Liver (tissue), 3 donors: ENCODE results near the gene CEP164.

Experiments
- CTCF ChIP-seq: fragments of 150-350 bp; IDR thresholded peaks from 2 replicates; pipeline ENCODE4 v1.5.1; 2017; ENCODE audit warnings: improper control_type of control experiment, low read depth, low read length; ENCODE audit not compliant: missing input control
- EGR1 ChIP-seq, 2 donors: IDR thresholded peaks; 2 replicates each; pipeline ENCODE4 v1.6.1; 2016 to 2018; ENCODE audit warnings: antibody characterized with exemption in 2 of 2, low read depth in 2 of 2
- FOXA1 ChIP-seq: IDR thresholded peaks from 2 replicates; pipeline ENCODE4 v1.6.1; 2016; ENCODE audit warnings: antibody characterized with exemption
- RAD21 ChIP-seq, 2 donors: IDR thresholded peaks; 2 replicates each; pipeline ENCODE4 v1.6.1; 2016; ENCODE audit warnings: antibody characterized with exemption in 2 of 2, mild to moderate bottlenecking in 2 of 2
- RXRA ChIP-seq, 2 donors: IDR thresholded peaks; 2 replicates each; pipeline ENCODE4 v1.6.1; 2017 to 2018; ENCODE audit warnings: antibody characterized with exemption in 2 of 2, mild to moderate bottlenecking in 1 of 2
- SP1 ChIP-seq: IDR thresholded peaks from 2 replicates; pipeline ENCODE4 v1.6.1; 2018; ENCODE audit warnings: antibody characterized with exemption, mild to moderate bottlenecking
- TAF1 ChIP-seq: conservative IDR thresholded peaks from 2 replicates; pipeline ENCODE4 v1.6.1; 2016; ENCODE audit warnings: antibody characterized with exemption, mild to moderate bottlenecking
- ZBTB33 ChIP-seq: IDR thresholded peaks from 2 replicates; pipeline ENCODE4 v1.6.1; 2016; ENCODE audit warnings: antibody characterized with exemption
- TF ChIP-seq, protein P1 (sequence below): IDR thresholded peaks from 2 replicates; pipeline ENCODE4 v1.6.1; 2016; ENCODE audit warnings: antibody characterized with exemption
- TF ChIP-seq, protein P2 (sequence below): IDR thresholded peaks from 2 replicates; pipeline ENCODE4 v1.6.1; 2016; ENCODE audit warnings: antibody characterized with exemption
- TF ChIP-seq, protein P3 (sequence below): IDR thresholded peaks from 2 replicates; pipeline ENCODE4 v1.6.1; 2016; ENCODE audit warnings: antibody characterized with exemption, mild to moderate bottlenecking
- donor health status: healthy.
- donor health status: healthy.

GRCh38 chr11:117412653-117413275, 85.1 kb downstream of the CEP164 start:
- TF ChIP-seq, protein P1, sequence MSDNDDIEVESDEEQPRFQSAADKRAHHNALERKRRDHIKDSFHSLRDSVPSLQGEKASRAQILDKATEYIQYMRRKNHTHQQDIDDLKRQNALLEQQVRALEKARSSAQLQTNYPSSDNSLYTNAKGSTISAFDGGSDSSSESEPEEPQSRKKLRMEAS = no peak
- TF ChIP-seq, protein P2, sequence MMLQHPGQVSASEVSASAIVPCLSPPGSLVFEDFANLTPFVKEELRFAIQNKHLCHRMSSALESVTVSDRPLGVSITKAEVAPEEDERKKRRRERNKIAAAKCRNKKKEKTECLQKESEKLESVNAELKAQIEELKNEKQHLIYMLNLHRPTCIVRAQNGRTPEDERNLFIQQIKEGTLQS = no peak
- TF ChIP-seq CTCF = no peak
- TF ChIP-seq TAF1 = no peak
- TF ChIP-seq RXRA (IDR thresholded peaks at IDR 0.05) = no peak
- TF ChIP-seq, protein P3, sequence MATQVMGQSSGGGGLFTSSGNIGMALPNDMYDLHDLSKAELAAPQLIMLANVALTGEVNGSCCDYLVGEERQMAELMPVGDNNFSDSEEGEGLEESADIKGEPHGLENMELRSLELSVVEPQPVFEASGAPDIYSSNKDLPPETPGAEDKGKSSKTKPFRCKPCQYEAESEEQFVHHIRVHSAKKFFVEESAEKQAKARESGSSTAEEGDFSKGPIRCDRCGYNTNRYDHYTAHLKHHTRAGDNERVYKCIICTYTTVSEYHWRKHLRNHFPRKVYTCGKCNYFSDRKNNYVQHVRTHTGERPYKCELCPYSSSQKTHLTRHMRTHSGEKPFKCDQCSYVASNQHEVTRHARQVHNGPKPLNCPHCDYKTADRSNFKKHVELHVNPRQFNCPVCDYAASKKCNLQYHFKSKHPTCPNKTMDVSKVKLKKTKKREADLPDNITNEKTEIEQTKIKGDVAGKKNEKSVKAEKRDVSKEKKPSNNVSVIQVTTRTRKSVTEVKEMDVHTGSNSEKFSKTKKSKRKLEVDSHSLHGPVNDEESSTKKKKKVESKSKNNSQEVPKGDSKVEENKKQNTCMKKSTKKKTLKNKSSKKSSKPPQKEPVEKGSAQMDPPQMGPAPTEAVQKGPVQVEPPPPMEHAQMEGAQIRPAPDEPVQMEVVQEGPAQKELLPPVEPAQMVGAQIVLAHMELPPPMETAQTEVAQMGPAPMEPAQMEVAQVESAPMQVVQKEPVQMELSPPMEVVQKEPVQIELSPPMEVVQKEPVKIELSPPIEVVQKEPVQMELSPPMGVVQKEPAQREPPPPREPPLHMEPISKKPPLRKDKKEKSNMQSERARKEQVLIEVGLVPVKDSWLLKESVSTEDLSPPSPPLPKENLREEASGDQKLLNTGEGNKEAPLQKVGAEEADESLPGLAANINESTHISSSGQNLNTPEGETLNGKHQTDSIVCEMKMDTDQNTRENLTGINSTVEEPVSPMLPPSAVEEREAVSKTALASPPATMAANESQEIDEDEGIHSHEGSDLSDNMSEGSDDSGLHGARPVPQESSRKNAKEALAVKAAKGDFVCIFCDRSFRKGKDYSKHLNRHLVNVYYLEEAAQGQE = no peak
- no peak for TF ChIP-seq EGR1 (IDR thresholded peaks at IDR 0.05; ENCODE audit: low read depth in 2 of 2)
- no peak for TF ChIP-seq RAD21 (IDR thresholded peaks at IDR 0.05)
- TF ChIP-seq FOXA1 = no peak
- TF ChIP-seq SP1 = no peak
- TF ChIP-seq ZBTB33 = no peak
